ENCODE results near the gene TRABD.

The TRABD gene

GRCh38 chr22:50186761-50187523 is 1.2 kb downstream of the TRABD start:
- DNase-seq (ENCODE audit: low read depth): no peak

GRCh38 chr22:50188356-50188755 is 2.6 kb downstream of the TRABD start:
- no peak for DNase-seq (ENCODE audit: low read depth)

- DNase-seq (ENCODE audit: low read depth): no peak
These were observed 3.6 kb downstream of the TRABD start for GRCh38 chr22:50189184-50189848.

DNA sequence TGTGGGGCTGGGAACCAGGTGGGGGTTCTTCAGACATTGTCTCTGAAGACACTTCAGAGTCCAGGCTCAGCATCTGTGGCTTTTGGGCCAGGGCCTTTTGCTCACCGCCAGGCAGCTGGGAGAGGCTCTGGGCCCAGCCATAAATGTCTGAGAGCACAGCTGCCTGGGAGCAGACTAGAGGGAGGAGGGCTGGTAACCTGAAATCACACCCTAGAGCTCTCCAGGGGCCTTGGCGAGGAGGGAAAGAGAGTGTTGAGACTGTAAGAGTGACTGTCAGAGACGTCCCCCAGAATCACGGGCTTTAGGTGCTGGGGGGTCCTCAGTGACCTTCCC is 4.1 kb downstream of the TRABD start:
- no peak for DNase-seq (ENCODE audit: low read depth)

GRCh38 chr22:50190182-50190940 is 4.6 kb downstream of the TRABD start:
- DNase-seq (ENCODE audit: low read depth): peak; percentile 64

- peak; percentile 71 for DNase-seq (ENCODE audit: low read depth)
These were observed 5.4 kb downstream of the TRABD start for GRCh38 chr22:50190941-50191741.

GRCh38 chr22:50192436-50193204 is 6.9 kb downstream of the TRABD start:
- no peak for DNase-seq (ENCODE audit: low read depth)

- DNase-seq (ENCODE audit: low read depth): no peak
These were observed 7.9 kb downstream of the TRABD start for GRCh38 chr22:50193621-50194020.

- no peak for DNase-seq (ENCODE audit: low read depth)
These were observed 8.5 kb downstream of the TRABD start for GRCh38 chr22:50194037-50194805.

- no peak for DNase-seq (ENCODE audit: low read depth)
These were observed 10.5 kb downstream of the TRABD start for GRCh38 chr22:50196256-50196655.

DNA sequence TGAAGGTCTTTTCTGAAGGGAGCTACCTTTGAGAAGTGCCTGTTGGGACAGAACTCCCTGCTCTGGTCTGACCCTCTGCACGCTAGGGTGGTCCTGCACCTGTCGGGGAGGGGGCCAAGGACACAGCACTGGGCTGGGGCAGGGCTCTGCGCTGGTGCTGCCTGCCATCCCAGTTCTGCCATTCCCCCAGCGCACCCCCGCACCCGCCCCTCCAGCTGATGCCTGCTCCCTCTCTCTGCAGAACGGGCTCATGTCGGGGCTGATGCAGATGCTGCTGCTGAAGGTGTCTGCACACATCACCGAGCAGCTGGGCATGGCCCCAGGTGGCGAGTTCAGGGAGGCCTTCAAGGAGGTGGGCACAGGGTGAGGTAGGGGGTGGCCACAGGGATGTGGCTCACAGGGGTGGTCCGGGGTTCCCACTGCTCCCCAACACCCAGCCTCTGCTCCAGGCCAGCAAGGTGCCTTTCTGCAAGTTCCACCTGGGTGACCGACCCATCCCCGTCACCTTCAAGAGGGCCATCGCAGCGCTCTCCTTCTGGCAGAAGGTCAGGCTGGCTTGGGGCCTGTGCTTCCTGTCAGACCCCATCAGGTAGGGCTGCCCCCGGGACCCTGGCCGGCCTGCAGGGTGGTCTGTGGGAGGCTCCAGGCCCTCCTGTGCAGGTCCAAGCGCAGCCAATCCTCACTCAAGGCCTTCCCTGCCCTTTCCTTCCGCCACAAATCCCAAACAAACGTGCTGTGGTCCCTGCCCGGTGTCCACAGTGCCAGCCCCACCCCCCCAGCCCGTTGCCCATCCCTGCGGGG is 11.5 kb downstream of the TRABD start:
- DNase-seq (ENCODE audit: low read depth): no peak

DNA sequence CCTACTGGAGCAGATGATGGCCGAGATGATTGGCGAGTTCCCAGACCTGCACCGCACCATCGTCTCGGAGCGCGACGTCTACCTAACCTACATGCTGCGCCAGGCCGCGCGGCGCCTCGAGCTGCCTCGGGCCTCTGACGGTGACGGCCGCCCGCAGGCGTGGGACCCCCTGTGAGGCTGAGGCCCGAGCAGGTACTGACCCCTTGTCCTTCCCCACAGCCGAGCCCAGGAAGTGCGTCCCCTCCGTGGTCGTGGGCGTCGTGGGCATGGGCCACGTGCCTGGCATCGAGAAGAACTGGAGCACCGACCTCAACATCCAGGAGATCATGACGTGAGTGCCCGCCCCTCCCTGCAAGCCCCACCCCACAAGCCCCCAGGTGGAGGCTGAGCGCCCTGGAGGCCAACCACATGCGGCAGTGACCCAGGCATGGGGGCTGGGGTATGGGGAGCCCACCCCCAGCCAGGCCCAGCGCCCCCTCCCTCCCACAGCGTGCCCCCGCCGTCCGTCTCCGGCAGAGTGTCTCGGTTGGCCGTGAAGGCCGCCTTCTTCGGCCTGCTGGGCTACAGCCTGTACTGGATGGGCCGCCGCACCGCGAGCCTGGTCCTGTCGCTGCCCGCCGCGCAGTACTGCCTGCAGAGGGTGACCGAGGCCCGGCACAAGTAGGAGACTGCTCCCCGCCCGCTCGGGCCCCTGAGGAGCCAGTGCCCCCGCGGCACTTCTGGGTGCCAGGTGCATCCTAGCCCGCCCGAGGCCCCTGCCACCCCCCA is 12.3 kb downstream of the TRABD start:
- DNase-seq (ENCODE audit: low read depth): no peak

GRCh38 chr22:50198624-50199017 is 12.9 kb downstream of the TRABD start:
- DNase-seq (ENCODE audit: low read depth): no peak

DNA sequence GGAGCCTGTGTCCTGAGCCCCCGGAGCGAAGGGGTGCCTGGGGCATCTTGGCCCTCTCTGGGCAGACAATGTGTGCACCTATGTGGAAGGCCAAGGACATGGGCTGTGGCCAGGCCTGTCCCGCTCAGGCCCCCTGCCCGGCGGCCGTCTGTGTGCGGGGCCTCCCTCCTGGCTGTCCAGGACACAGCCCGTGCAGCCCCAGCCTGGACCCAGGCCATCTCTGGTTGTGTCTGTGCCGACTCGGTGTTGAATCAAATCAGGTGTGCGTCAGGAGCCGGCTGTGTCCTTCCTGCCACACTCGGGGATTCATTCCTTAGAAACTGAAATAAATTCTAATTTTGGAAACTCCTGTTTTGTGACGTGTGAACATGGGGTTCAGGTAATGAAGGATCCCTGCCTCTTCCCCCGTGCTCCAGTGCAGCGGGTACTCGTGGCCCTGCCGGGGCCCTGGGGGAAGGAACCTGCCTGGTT is 13.6 kb downstream of the TRABD start:
- DNase-seq (ENCODE audit: low read depth): no peak

DNA sequence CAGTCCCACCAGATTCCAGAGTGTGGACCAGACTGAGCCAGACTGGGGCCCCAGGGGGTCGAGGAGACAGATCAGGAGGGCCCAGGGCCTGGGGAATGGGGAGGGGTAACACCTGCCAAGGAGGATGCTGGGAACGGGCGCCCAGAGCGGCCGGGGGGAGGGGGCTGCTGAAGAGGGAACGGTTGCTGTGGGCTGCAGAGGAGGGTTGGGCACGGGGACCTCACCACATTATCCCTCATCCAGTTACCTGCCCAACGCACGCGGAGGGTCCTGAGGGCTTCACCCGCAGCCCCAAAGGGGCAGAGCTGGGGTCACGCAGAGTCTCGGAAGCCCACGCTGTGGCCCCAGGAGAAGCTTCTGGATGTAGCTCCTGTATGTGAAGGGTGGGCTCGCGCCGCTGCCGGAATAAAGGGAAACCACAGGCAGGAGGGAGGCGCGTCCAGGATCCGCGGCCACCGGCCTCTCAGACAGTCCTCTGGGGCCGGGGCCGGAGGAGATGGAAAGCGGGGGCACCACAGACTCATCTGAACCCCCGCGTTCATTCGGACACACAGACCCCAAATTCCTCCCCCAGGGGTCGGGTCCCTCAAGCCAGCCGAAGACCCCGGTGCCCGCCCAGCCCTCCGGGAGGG is 14.2 kb downstream of the TRABD start:
- DNase-seq (ENCODE audit: low read depth): no peak

DNA sequence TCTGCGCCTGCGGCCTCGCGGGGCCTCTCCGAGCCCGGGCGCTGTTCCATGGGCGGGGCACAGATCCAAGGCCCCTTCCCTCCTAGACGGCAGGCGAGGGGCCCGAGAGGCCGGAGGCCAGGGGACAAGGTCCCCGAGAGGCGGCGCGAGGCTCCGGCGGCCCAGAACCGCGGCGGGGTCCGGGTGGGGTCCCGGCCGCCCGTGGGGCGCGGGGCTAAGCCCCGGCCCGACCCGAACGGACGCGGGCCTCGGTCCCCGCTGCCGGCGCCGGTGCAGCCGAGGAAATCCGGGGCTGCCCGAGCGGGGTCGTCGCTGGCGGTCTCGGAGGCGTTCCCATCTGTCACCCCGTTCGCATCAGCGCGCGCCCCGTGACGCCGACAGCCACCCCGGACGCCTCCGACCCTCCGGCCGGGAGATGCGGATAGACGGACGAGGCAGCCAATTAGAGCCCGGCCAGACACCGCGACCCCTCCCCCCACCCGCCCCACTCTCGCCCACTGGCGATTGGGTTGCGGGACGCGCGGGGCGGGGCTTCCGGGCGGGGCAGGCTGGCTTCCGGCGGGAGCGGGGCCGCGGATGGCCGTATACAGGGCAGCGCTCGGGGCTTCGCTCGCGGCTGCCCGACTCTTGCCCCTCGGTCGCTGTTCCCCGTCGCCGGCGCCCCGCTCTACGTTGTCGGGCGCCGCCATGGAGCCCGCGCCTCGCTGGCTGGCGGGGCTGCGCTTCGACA is 14.9 kb downstream of the TRABD start, which contains the start of gene SELENOO:
SELENOO (plus strand) TSS at position 551 of the 730 bp plus-strand sequence; CDS start at position 577, 26 bp downstream.
- peak; percentile 87 for DNase-seq (ENCODE audit: low read depth)

All from activated gamma-delta T cell treated with anti-CD3 and anti-CD28 coated beads, Interleukin-2, amount 50 U/mL, for 16 hours (primary cell).